ENCODE measurements around the gene ZGPAT. TPM values are rescaled to one million over a fixed set of nuclear protein-coding genes. Genes with fewer than 3 reads are reported as not detected.
"Not testable (repeated sequence)": the region's sequence is repeated elsewhere in the genome, so short reads cannot be mapped to it uniquely, and the experiment has no call there.

Gene ZGPAT
- total RNA-seq, 3 donors from 2014 or later = 38.1 to 43.9 (median 42.0) TPM

DNA sequence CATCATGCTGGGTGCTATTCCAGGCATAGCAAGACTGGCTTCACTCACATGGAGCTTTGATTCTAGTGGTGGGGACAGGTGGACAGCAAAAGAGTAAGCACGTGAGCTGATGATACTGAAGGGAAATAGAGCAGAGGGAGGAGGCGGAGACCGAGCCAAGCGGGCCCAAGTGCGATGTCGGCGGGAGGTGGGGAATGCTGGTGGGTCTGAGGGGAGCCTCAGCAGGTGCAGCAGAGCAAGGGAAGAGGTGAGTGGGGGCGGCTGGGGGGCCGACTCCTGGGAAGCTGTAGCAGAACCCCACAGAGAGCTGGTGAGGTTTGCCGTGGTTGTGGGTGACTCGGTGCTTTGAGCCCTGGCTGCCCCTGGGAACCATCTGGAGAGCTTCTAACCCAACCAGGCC is 39.5 kb upstream of the ZGPAT start:
- no peak overlapping the region for H3K4me3 Mint-ChIP-seq
- no peaks in the 10 kb centered on the region for H3K9me3 Mint-ChIP-seq
- no peak for DNase-seq
- no peak for ATAC-seq
- H3K36me3 Mint-ChIP-seq (ENCODE audit: insufficient read depth) = peaks cover 20% of the 10 kb centered on the region
- H3K27me3 Mint-ChIP-seq (ENCODE audit: low read depth) = no peaks in the 10 kb centered on the region
- no peaks in the 10 kb centered on the region for H3K4me1 Mint-ChIP-seq (ENCODE audit: low read depth)

DNA sequence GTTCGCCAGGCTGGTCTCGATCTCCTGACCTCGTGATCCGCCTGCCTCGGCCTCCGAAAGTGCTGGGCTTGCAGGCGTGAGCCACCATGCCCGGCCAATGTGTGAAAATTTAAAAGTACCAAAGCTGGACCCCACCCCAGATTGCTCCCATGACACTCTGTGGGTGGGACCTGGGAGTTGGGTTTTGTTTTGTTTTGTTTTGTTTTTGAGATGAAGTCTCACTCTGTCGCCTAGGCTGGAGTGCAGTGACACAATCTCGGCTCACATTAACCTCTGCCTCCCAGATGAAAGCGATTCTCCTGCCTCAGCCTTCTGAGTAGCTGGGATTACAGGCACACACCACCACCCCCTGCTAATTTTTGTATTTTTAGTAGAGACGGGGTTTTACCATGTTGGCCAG is 36.1 kb upstream of the ZGPAT start:
- H3K4me1 Mint-ChIP-seq (ENCODE audit: low read depth); DNase-seq; H3K4me3 Mint-ChIP-seq; H3K27me3 Mint-ChIP-seq (ENCODE audit: low read depth); ATAC-seq; H3K9me3 Mint-ChIP-seq: not testable (repeated sequence)
- peaks cover 14% of the 10 kb centered on the region for H3K36me3 Mint-ChIP-seq (ENCODE audit: insufficient read depth)

DNA sequence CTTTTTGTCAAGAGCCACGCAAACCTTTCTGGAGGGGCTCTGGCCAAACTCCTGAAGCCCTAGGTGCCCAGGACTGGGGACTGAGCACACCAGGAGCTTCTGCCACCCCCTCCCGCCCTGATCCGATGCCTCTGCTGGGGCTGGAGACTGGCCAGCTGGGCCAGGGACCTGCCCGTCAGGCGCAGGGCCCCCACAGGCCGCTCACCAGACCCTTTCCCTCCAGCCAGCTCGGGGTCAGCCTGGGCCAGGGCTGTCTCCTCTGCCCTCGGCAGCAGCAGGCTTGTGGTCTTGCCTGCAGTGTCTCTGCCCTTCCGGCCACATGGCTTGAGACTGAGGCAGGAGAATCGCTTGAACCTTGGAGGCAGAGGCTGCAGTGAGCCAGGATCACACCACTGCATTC is 35.2 kb upstream of the ZGPAT start:
- H3K27me3 Mint-ChIP-seq (ENCODE audit: low read depth) = no peaks in the 10 kb centered on the region
- no peak for ATAC-seq
- no peaks in the 10 kb centered on the region for H3K4me1 Mint-ChIP-seq (ENCODE audit: low read depth)
- H3K9me3 Mint-ChIP-seq = no peaks in the 10 kb centered on the region
- DNase-seq = no peak
- peaks cover 15% of the 10 kb centered on the region for H3K36me3 Mint-ChIP-seq (ENCODE audit: insufficient read depth)
- no peak overlapping the region for H3K4me3 Mint-ChIP-seq

DNA sequence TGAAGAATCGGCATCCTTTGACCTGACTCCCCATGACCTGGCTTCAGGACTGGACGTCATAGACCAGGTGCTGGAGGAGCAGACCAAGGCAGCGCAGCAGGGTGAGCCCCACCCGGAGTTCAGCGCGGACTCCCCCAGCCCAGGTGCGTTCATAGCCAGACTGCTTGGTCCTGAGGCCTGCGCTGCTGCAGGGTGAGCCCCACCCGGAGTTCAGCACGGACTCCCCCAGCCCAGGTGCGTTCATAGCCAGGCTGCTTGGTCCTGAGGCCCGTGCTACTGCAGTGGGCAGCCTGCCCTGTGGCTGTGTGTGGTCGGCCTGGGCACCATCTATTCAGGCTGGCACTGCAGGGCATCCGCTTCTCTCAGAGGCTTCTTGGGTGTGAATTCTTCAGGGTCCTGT is 33.9 kb upstream of the ZGPAT start:
- Mint-ChIP-seq H3K27me3 (ENCODE audit: low read depth) (no peaks in the 10 kb centered on the region), H3K9me3 (no peaks in the 10 kb centered on the region), H3K36me3 (ENCODE audit: insufficient read depth) (peaks cover 13% of the 10 kb centered on the region), H3K4me3 (no peak overlapping the region), H3K4me1 (ENCODE audit: low read depth) (no peaks in the 10 kb centered on the region)
- no peak for DNase-seq
- no peak for ATAC-seq

DNA sequence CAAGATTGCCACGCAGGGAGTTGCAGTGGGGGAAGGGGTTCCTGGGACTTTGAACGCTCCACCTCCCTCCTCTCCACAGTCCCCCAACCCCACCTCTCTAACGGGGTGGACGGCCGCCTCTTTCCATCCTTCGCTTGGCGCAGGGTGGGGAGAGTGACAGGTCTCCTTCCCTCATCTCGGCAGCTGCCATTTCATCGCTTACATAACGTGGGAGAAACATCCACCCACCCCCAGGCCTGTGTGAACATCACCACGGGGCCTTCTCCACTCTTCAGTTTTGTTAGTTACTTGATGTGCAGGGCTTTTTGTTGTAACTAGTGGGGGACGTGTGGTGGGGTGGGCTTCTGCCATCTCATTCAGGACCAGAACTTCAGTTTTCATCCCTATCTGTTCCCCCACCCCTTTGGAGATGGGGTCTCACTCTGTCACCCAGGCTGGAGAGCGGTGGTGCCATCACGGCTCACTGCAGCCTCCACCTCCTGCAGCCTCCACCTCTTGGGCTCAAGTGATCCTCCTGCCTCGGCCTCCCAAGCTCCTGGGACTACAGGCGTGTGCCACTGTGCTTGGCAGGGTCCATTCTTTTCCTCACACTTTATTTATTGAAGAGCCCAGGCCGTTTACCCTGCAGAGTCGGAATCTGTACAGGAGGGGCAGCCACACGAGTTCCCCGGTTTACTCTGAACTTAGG is 32.0 kb upstream of the ZGPAT start:
- no peaks in the 10 kb centered on the region for H3K4me1 Mint-ChIP-seq (ENCODE audit: low read depth)
- H3K4me3 Mint-ChIP-seq = no peak overlapping the region
- no peaks in the 10 kb centered on the region for H3K27me3 Mint-ChIP-seq (ENCODE audit: low read depth)
- H3K9me3 Mint-ChIP-seq = no peaks in the 10 kb centered on the region
- H3K36me3 Mint-ChIP-seq (ENCODE audit: insufficient read depth) = peaks cover 11% of the 10 kb centered on the region
- ATAC-seq (no peak), DNase-seq (no peak)

DNA sequence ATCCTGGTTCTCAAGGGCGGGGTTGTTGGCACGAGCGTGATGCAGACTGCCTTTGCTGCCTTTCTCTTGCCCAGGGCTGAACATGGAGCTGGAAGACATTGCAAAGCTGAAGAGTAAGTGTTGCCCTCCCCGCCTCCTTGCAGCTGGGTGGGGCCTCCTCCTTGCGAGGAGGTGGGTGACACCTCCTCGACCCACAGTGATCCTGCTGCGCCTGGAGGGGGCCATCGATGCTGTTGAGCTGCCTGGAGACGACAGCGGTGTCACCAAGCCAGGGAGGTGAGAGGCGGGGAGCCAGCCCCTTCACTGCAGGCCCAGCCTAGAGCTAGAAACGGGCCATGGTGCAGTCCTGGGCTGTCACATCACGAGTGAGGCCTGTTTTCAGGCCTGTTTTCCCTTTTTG is 29.8 kb upstream of the ZGPAT start:
- Mint-ChIP-seq H3K36me3 (ENCODE audit: insufficient read depth) (peaks cover 9% of the 10 kb centered on the region), H3K27me3 (ENCODE audit: low read depth) (no peaks in the 10 kb centered on the region), H3K4me1 (ENCODE audit: low read depth) (no peaks in the 10 kb centered on the region), H3K4me3 (no peak overlapping the region), H3K9me3 (no peaks in the 10 kb centered on the region)
- no peak for DNase-seq
- no peak for ATAC-seq

DNA sequence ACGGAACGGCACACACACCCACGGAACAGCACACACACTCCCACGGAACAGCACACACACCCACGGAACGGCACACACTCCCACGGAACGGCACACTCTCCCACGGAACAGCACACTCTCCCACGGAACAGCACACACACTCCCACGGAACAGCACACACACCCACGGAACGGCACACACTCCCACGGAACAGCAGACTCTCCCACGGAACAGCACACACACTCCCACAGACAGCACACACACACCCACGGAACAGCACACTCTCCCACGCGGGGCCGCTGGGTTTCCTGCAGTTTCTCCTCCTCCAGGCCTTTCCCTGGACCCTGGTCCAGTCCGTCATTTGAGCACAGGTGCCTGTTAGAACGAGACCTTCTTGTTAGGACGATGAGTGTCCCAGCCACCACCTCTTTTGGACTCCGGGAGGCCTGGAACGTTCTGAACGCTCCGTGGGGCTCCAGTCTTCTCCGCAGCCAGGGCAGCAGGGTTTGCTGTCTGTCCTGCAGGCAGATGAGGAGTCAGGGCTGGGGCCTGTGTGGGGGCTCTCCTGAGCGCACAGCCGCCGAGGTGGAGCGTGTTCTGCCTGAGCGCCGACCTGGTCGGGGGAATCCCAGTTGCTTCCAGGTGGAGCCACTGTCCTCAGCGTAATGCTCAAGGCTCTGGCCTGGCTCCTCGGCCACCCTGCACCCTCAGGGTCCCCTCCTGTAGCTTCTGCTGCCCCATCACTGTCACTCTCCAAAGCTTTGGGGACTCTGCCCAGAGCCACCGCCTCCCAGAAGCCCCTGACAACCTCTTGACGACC is 29.0 kb upstream of the ZGPAT start:
- Mint-ChIP-seq H3K27me3 (ENCODE audit: low read depth) (no peaks in the 10 kb centered on the region), H3K36me3 (ENCODE audit: insufficient read depth) (peaks cover 8% of the 10 kb centered on the region), H3K9me3 (no peaks in the 10 kb centered on the region), H3K4me1 (ENCODE audit: low read depth) (peaks cover 5% of the 10 kb centered on the region), H3K4me3 (no peak overlapping the region)
- DNase-seq = no peak
- ATAC-seq = no peak

DNA sequence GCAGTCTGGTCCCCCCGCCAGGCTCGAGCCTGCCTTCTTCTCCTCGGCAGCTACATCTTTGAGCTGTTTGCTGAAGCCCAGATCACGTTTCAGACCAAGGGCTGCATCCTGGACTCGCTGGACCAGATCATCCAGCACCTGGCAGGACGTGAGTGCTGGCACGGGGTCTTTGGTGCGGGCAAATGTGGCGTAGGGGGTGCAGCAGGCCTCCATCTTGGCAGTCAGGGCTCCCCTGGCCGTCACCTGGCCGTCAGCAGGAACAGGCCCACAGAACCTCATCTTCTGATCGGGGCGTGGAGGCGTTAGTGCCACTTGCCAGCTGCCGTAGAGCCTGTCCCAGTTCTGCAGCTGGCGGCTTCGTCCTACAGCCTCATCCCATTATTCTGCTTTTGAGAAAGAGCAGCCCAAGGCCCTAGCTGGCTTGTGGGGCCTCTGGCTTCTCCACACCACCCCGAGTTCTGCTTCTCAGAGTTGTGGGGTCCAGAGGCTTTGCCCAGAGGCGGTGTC is 28.0 kb upstream of the ZGPAT start:
- Mint-ChIP-seq H3K9me3 (no peaks in the 10 kb centered on the region), H3K36me3 (ENCODE audit: insufficient read depth) (peaks cover 8% of the 10 kb centered on the region), H3K27me3 (ENCODE audit: low read depth) (no peaks in the 10 kb centered on the region), H3K4me3 (no peak overlapping the region), H3K4me1 (ENCODE audit: low read depth) (peaks cover 5% of the 10 kb centered on the region)
- ATAC-seq (no peak), DNase-seq (no peak)

DNA sequence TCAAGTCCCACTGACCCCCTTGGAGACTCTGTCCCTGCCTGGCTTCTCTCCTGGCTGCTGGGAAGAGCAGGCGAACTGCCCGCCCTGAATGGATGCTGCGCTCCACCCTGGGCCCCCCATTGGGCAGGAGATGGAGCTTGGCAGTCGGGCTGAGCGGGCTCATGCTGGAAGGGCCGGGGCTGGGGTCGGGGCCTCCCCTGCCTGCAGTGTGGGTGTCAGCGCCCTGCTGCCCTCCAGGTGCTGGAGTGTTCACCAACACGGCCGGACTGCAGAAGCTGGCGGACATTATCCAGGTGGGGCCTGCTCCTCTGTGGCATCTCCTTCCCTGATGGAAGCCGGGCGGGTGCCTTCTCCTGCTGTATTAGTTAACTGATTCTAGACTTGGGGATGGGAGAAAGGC is 27.4 kb upstream of the ZGPAT start:
- Mint-ChIP-seq H3K36me3 (ENCODE audit: insufficient read depth) (peaks cover 8% of the 10 kb centered on the region), H3K4me3 (no peak overlapping the region), H3K4me1 (ENCODE audit: low read depth) (peaks cover 5% of the 10 kb centered on the region), H3K9me3 (no peaks in the 10 kb centered on the region), H3K27me3 (ENCODE audit: low read depth) (no peaks in the 10 kb centered on the region)
- no peak for DNase-seq
- no peak for ATAC-seq

DNA sequence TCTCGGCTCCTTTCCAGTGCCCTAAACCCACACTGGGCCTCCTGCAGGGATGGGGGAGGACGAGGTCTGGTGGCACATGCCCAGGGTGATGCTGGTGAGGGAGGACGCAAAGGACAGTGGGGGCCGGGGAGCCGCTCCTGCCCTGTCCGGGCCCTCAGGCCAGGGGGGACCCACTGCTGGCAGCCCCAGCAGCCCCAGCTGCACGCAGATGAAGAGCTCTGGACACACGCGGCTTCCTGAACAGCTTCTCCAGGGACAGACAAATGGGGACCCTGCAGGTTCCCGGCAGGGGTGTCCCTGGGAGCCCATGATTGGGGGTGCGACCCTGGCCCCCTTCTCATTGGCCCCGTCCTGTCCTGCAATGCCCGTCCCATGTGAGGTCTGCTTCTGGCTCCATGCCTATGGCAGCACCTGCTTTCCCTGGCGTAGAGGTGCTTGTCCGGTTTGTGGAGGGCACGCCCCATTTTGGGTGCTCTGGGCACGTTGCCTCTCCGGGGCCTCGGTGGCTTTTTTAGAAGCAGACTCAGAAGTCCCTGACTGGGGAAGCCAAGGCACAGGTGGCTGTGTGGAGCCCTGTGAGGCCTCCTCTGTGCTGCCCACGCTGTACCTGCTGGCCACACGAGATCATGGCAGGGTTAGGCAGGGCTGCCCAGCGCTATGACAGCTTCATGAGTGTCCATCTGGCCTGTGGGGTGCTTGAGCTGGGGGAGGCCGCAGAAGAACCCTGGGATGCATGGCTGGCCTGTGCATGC is 26.8 kb upstream of the ZGPAT start:
- Mint-ChIP-seq H3K4me1 (ENCODE audit: low read depth) (peaks cover 5% of the 10 kb centered on the region), H3K36me3 (ENCODE audit: insufficient read depth) (peaks cover 8% of the 10 kb centered on the region), H3K27me3 (ENCODE audit: low read depth) (no peaks in the 10 kb centered on the region), H3K9me3 (no peaks in the 10 kb centered on the region), H3K4me3 (no peak overlapping the region)
- ATAC-seq (no peak), DNase-seq (no peak)

DNA sequence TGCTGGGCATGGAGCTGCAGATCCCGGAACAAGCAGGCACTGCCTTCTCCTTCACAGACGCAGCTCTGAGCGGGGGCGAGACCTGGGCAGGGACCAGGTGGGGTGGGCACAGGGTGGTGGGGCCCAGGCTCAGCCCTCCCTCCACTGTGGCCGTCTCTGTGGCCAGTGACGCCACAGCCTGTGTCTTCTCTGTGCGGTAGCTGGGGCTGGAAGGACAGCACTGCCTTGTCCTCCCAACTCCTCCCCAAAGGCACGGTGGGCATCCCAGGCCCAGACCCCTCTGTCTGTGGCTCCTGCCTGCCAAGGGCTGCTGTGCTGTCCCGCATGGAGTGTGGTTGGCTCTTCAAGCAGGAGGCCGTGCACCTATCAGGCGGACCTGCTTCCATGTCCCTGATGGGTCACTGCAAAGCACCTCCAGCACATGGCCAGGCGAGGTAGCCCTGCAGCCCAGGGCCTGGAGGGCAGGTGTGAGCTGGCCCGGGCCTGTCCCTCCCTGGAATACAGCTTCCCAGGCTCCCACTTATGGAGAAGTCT is 26.2 kb upstream of the ZGPAT start:
- H3K4me1 Mint-ChIP-seq (ENCODE audit: low read depth) = peaks cover 9% of the 10 kb centered on the region
- DNase-seq = no peak
- no peak for ATAC-seq
- no peak overlapping the region for H3K4me3 Mint-ChIP-seq
- H3K27me3 Mint-ChIP-seq (ENCODE audit: low read depth) = no peaks in the 10 kb centered on the region
- H3K36me3 Mint-ChIP-seq (ENCODE audit: insufficient read depth) = peaks cover 3% of the 10 kb centered on the region
- H3K9me3 Mint-ChIP-seq = no peaks in the 10 kb centered on the region

DNA sequence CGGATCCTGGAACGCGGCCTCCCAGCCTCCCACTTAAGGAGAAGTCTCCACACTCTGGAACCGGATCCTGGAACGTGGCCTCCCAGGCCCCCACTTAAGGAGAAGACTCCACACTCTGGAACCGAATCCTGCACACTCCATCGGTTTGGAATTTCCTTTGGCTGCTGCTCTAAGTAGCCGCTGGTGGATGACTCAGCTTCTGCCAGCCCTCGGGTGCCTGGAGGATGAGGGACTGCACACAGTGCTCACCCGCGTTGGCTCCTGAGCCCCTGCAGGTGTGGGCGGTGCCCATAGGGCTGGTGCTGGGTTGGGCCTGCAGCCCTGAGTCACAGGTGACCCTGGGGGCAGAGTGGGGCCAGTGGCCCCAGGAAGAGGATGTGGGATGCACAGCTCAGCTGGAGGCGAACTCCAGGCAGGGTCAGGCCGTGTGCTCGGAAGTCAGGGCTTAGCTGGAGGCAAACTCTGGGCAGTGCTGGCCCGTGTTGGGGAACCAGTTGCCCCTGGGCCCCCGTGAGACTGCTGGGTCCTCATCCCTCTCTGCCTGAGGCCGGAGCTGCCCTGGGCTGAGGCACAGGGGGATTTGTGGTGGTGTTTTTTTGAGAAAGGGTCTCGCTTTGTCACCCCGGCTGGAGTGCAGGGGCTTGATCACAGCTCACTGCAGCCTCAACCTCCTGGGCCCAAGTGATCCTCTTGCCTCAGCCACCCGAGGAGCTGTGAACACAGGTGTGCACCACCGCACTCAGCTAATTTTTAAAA is 25.3 kb upstream of the ZGPAT start:
- DNase-seq = no peak
- peaks cover 2% of the 10 kb centered on the region for H3K36me3 Mint-ChIP-seq (ENCODE audit: insufficient read depth)

DNA sequence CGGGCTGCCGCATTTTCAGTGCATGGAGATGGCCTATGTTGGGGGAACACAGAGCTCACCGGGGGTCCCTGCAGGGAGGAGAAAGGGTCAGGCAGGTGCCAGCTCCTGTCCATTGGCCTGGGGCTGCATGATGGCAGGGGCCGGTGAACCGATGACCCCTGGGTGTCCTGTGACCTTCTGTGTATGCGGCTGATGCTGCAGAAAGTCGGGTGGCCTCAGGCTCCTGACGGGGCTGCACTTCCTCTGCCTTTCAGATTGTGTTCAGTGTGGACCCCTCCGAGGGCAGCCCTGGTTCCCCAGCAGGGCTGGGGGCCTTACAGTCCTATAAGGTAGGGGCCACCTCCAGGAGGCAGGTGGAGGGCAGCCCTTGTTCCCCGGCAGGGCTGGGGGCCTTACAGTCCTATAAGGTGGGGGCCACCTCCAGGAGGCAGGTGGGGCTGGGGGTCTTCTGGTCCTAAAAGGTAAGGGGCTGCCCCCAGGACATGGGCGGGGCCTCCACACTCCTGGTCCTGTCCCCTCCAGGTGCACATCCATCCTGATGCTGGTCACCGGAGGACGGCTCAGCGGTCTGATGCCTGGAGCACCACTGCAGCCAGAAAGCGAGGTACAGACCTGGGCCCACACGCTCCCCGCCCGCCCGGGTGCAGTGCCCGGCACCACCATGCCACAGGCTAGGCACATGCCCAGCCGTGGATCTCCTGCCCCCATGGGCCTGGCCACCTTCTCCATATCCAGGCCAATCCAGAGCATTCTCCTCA is 22.4 kb upstream of the ZGPAT start:
- no peaks in the 10 kb centered on the region for H3K27me3 Mint-ChIP-seq (ENCODE audit: low read depth)

More for the DNA sequence above, 25.3 kb upstream of the ZGPAT start:
- peaks cover 12% of the 10 kb centered on the region for H3K4me1 Mint-ChIP-seq (ENCODE audit: low read depth)
- no peak overlapping the region for H3K4me3 Mint-ChIP-seq
- no peak for ATAC-seq
- H3K9me3 Mint-ChIP-seq = no peaks in the 10 kb centered on the region
- H3K27me3 Mint-ChIP-seq (ENCODE audit: low read depth) = no peaks in the 10 kb centered on the region

More for the DNA sequence above, 22.4 kb upstream of the ZGPAT start:
- DNase-seq (no peak), ATAC-seq (no peak)
- H3K4me1 Mint-ChIP-seq (ENCODE audit: low read depth) = peaks cover 14% of the 10 kb centered on the region
- no peaks in the 10 kb centered on the region for H3K9me3 Mint-ChIP-seq
- H3K4me3 Mint-ChIP-seq = no peak overlapping the region
- H3K36me3 Mint-ChIP-seq (ENCODE audit: insufficient read depth) = no peaks in the 10 kb centered on the region
